HFFc6 (cell line): ENCODE data around the gene TMEM40. TPM values are rescaled to one million over a fixed set of nuclear protein-coding genes. Genes with fewer than 3 reads are reported as not detected.
A peak's percentile ranks its signal among the peaks of the same experiment; 100 is the strongest.

ENCODE experiments used
- DNase-seq: peaks from one replicate; pipeline ENCODE4 v3.0.0-alpha.2; 2018
- H3K27ac Mint-ChIP-seq: 2 replicates; pipeline ENCODE4 v1.8.0; 2020; ENCODE audit warnings: mild to moderate bottlenecking, mixed read lengths
- H3K27me3 Mint-ChIP-seq: 2 replicates; pipeline ENCODE4 v1.8.0; 2021; ENCODE audit warnings: mild to moderate bottlenecking, moderate library complexity, mixed read lengths; ENCODE audit not compliant: insufficient read depth
- H3K36me3 Mint-ChIP-seq: 2 replicates; pipeline ENCODE4 v1.8.0; 2021; ENCODE audit warnings: low read depth, mixed read lengths
- H3K4me1 Mint-ChIP-seq: 2 replicates; pipeline ENCODE4 v1.8.0; 2020; ENCODE audit warnings: low read depth, mixed read lengths
- H3K4me3 Mint-ChIP-seq: 2 replicates; pipeline ENCODE4 v1.8.0; 2020; ENCODE audit warnings: mild to moderate bottlenecking, moderate library complexity, mixed read lengths
- H3K9me3 Mint-ChIP-seq: 2 replicates; pipeline ENCODE4 v1.8.0; 2020; ENCODE audit warnings: mild to moderate bottlenecking, mixed read lengths
- total RNA-seq, 6 experiments: library from RNA; stranded (reverse); fragmentation: NEBNext Ultra II Directional; extraction: Animal tissue kit (Norgen Biotek cat#: 25700); gene quantifications; 2 replicates in 1 of 6; 3 replicates in 5 of 6; pipeline ENCODE4 v1.2.3, GENCODE V29; 2021
- TF ChIP-seq, protein P1 (sequence below): fragments of 200-600 bp; sonication (generic); IDR thresholded peaks from 2 replicates; pipeline ENCODE4 v1.5.0; 2021; ENCODE audit warnings: antibody characterized with exemption, mild to moderate bottlenecking

TMEM40 gene
- total RNA-seq, 6 experiments from 2014 or later: 0.32 to 0.40 (median 0.36) TPM; not detected in 3

DNA sequence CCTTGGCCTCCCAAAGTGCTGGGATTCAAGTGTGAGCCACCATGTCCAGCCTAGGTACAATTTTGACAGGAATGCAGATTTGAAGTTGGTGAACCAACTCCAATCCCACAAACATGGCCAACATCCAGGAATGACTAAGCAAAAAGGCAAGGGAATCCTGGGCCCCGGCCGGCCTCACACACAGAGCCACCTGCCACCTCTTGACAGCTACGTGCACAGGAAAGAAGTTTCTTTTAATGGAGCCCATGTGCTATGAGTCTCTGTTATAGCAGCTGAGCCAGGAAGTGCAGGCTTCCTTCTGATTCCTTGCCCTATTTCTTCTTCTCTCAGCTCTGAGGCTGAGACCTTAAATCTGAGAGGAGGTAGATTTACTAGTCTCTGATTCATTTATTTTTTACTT lies 8.8 kb downstream of the TMEM40 start:
- H3K36me3 Mint-ChIP-seq: no peaks in the 10 kb centered on the region

DNA sequence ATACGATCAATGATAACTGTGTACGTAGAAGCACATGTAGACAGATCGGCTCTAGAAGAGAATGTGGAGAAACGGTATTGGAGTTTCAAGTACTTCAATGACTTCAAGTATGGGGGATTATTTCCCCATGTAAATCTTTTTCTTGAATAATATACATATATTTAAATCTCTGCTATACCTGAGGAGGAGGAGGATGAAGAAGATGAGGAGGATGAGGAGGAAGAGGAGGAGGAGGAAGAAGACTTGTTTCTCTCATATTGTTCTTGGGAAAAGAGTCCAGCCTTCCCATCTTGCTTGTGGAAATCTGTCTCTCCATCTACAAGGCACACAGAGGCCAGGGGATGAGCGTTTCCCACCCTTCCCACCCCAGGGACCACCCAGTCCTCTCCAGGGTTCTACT lies 10.6 kb downstream of the TMEM40 start:
- Mint-ChIP-seq H3K4me1 (peaks cover 43% of the 10 kb centered on the region), H3K27me3 (peaks cover 8% of the 10 kb centered on the region), H3K27ac (no peak overlapping the region), H3K36me3 (no peaks in the 10 kb centered on the region), H3K4me3 (no peak overlapping the region), H3K9me3 (no peaks in the 10 kb centered on the region)
- no peak for DNase-seq
- TF ChIP-seq, protein P1, sequence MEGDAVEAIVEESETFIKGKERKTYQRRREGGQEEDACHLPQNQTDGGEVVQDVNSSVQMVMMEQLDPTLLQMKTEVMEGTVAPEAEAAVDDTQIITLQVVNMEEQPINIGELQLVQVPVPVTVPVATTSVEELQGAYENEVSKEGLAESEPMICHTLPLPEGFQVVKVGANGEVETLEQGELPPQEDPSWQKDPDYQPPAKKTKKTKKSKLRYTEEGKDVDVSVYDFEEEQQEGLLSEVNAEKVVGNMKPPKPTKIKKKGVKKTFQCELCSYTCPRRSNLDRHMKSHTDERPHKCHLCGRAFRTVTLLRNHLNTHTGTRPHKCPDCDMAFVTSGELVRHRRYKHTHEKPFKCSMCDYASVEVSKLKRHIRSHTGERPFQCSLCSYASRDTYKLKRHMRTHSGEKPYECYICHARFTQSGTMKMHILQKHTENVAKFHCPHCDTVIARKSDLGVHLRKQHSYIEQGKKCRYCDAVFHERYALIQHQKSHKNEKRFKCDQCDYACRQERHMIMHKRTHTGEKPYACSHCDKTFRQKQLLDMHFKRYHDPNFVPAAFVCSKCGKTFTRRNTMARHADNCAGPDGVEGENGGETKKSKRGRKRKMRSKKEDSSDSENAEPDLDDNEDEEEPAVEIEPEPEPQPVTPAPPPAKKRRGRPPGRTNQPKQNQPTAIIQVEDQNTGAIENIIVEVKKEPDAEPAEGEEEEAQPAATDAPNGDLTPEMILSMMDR: no peak

More for the DNA sequence above, 8.8 kb downstream of the TMEM40 start:
- Mint-ChIP-seq H3K9me3 (no peaks in the 10 kb centered on the region), H3K4me1 (peaks cover 47% of the 10 kb centered on the region), H3K27me3 (peaks cover 3% of the 10 kb centered on the region), H3K27ac (peak overlapping the region; percentile 97), H3K4me3 (peak overlapping the region; percentile 36)
- DNase-seq: peak; percentile 79
- TF ChIP-seq, protein P1: no peak

DNA sequence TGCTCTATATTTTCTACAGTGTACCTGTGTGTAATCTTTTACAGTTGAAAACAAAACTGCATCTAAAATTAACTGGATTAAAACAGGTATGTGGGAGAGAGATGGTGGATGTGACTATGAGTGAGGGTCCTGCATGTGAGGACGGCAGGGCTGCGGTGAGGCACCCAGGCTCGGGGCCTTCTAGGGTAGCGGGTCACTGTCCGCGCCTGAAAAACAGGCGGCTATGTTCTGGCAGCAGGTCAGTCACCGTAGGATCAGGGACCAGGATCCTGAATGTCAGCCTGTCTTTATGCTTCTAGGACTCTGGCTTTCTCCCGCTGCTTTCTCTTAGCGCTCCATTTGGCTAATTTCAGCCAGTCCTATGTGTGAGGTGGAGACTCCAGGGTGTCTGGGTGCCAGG lies 12.6 kb downstream of the TMEM40 start:
- DNase-seq: no peak
- Mint-ChIP-seq H3K27me3 (peaks cover 18% of the 10 kb centered on the region), H3K4me1 (peaks cover 22% of the 10 kb centered on the region), H3K9me3 (no peaks in the 10 kb centered on the region), H3K36me3 (no peaks in the 10 kb centered on the region), H3K27ac (no peak overlapping the region), H3K4me3 (no peak overlapping the region)
- TF ChIP-seq, protein P1: no peak

DNA sequence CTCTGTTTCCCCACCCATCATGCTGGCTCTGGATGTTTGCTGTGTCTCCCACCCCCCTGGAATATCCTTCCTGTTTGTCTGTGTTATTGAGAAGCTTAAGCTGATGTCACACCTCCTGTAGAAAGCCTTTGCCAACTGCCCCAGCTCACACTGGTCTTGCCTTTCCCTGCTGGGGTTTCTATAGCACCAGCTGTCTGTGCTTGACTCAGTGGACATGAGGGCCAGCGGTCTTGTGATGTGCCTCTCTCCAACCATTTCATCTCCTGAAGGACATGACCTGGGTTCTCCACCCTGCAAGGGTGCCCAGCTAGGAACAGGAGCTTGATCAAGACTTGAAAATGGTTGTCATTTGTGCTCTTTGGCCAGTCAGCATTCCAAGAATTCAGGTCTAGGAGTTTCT lies 14.7 kb downstream of the TMEM40 start:
- no peak overlapping the region for H3K27ac Mint-ChIP-seq
- H3K4me1 Mint-ChIP-seq: peaks cover 1% of the 10 kb centered on the region
- DNase-seq: no peak
- peaks cover 18% of the 10 kb centered on the region for H3K27me3 Mint-ChIP-seq
- TF ChIP-seq, protein P1: no peak
- H3K36me3 Mint-ChIP-seq: no peaks in the 10 kb centered on the region
- H3K9me3 Mint-ChIP-seq: no peaks in the 10 kb centered on the region
- H3K4me3 Mint-ChIP-seq: no peak overlapping the region

DNA sequence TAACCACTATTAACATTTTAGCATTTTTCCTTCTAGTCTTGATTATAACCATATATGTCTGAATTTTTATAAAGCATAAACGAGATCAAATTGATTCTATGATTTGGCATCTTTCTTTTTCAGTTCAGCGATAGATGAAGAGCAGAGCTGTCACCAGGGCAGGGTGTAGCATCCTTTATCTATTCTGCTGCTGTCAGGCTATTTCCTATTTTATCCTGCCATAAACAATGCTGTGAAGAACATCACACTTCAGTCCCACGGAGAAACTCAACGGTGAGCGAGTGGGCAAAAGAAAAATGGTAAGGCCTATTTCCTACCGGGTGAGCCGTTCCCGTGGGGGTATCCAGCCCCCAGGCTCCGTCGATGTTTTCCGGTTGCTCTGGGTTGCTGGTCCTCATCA lies 15.5 kb downstream of the TMEM40 start:
- no peak for DNase-seq
- TF ChIP-seq, protein P1: no peak
- no peaks in the 10 kb centered on the region for H3K4me1 Mint-ChIP-seq
- peaks cover 18% of the 10 kb centered on the region for H3K27me3 Mint-ChIP-seq
- H3K9me3 Mint-ChIP-seq: no peaks in the 10 kb centered on the region
- H3K27ac Mint-ChIP-seq: no peak overlapping the region
- H3K36me3 Mint-ChIP-seq: no peaks in the 10 kb centered on the region
- H3K4me3 Mint-ChIP-seq: no peak overlapping the region
